Uterus (tissue), 4 donors: ENCODE data around the gene IL6R. TPM values are rescaled to one million over a fixed set of nuclear protein-coding genes. Genes with fewer than 3 reads are reported as not detected.

ENCODE experiments used
- DNase-seq, 2 donors: peaks; one replicate each; pipeline ENCODE4 v3.0.0-alpha.2; 2019 to 2020
- H3K27ac ChIP-seq, 2 donors: fragments of 200-600 bp; sonication (generic); 1 replicate in 1 of 2; 2 replicates in 1 of 2; pipeline ENCODE4 v1.5.1; 2016 to 2018
- H3K27me3 ChIP-seq, 2 donors: fragments of 200-600 bp; sonication (generic); one replicate each; pipeline ENCODE4 v1.5.1; 2018 to 2019; ENCODE audit warnings: control low read depth in 1 of 2
- H3K36me3 ChIP-seq, 2 donors: fragments of 200-600 bp; sonication (generic); one replicate each; pipeline ENCODE4 v1.5.1; 2019; ENCODE audit warnings: control low read depth in 1 of 2
- H3K4me1 ChIP-seq, 2 donors: fragments of 200-600 bp; sonication (generic); one replicate each; pipeline ENCODE4 v1.5.1; 2018 to 2019; ENCODE audit warnings: control low read depth in 1 of 2
- H3K4me3 ChIP-seq, 2 donors: fragments of 200-600 bp; sonication (generic); 1 replicate in 1 of 2; 2 replicates in 1 of 2; pipeline ENCODE4 v1.5.1; 2018 to 2019; ENCODE audit warnings: mild to moderate bottlenecking in 1 of 2
- H3K9me3 ChIP-seq, 2 donors: fragments of 200-600 bp; sonication (generic); one replicate each; pipeline ENCODE4 v1.5.1; 2019; ENCODE audit warnings: control low read depth in 1 of 2
- CTCF ChIP-seq, 4 experiments: fragments of 200-600 bp in 2 of 4; fragments of 450-650 bp in 2 of 4; sonication (generic) in 2 of 4; IDR thresholded peaks; one replicate each; pipeline ENCODE4 v1.5.1; 2016 to 2019; ENCODE audit warnings: antibody characterized with exemption in 4 of 4, mild to moderate bottlenecking in 2 of 4, moderate library complexity in 1 of 4
- POLR2A ChIP-seq, 2 donors: fragments of 450-650 bp; IDR thresholded peaks; one replicate each; pipeline ENCODE4 v1.6.1; 2016; ENCODE audit warnings: antibody characterized with exemption in 2 of 2, mild to moderate bottlenecking in 1 of 2, moderate library complexity in 1 of 2
- intact Hi-C: fragments of 100-400 bp; cut with DNase I; formaldehyde crosslinking; loops from one replicate; pipeline ENCODE4 v1.15.1; 2023; ENCODE audit warnings: low total_unique reads
- total RNA-seq, 4 donors: library from RNA; depleted of rRNA in 3 of 4; stranded (reverse); fragments of >200 nt in 3 of 4; gene quantifications; one replicate each; pipeline versions ENCODE4 v1.1.0 to v1.2.4, GENCODE V29; 2014 to 2023
- donor health status: DM: yes; HTN: yes; CAD: no.

Gene IL6R
- total RNA-seq, 4 donors from 2014 or later = 9.7 to 28.2 (median 17.1) TPM

GRCh38 chr1:154403983-154404382 is 1.2 kb upstream of the IL6R start:
- Histone ChIP-seq H3K27ac (peak overlapping the region in 1 of 2 donors; percentile 98), H3K4me3 (no peak overlapping the region), H3K9me3 (no peaks in the 10 kb centered on the region), H3K4me1 (peaks cover 15 to 16% of the 10 kb centered on the region in 2 donors), H3K27me3 (no peaks in the 10 kb centered on the region), H3K36me3 (no peaks in the 10 kb centered on the region)
- TF ChIP-seq CTCF (IDR thresholded peaks at IDR 0.05) (no peak), POLR2A (IDR thresholded peaks at IDR 0.05) (no peak)
- intact Hi-C loops = no loop called here
- DNase-seq = no peak

GRCh38 chr1:154404511-154404931 is 622 bp upstream of the IL6R start:
- peak overlapping the region; percentile 51 to 90 for H3K4me3 ChIP-seq
- H3K27ac ChIP-seq = peak overlapping the region; percentile 96 to 98
- intact Hi-C loops = no loop called here

GRCh38 chr1:154405747-154406571 is 816 bp downstream of the IL6R start:
- H3K4me1 ChIP-seq = peaks cover 15 to 16% of the 10 kb centered on the region in 2 donors
- TF ChIP-seq CTCF (IDR thresholded peaks at IDR 0.05) (peak; percentile 23 to 59 (median 40)), POLR2A (IDR thresholded peaks at IDR 0.05) (peak; percentile 19)
- intact Hi-C loops = no loop called here
- peak overlapping the region; percentile 96 to 98 for H3K27ac ChIP-seq
- H3K27me3 ChIP-seq = no peaks in the 10 kb centered on the region
- DNase-seq = peak; percentile 72 to 78
- H3K36me3 ChIP-seq = no peaks in the 10 kb centered on the region
- H3K4me3 ChIP-seq = peak overlapping the region; percentile 51 to 90
- H3K9me3 ChIP-seq = no peaks in the 10 kb centered on the region

More at GRCh38 chr1:154404511-154404931, 622 bp upstream of the IL6R start:
- H3K36me3 ChIP-seq = no peaks in the 10 kb centered on the region
- no peak for DNase-seq
- TF ChIP-seq CTCF (IDR thresholded peaks at IDR 0.05) (no peak), POLR2A (IDR thresholded peaks at IDR 0.05) (no peak)
- no peaks in the 10 kb centered on the region for H3K9me3 ChIP-seq
- H3K4me1 ChIP-seq = peaks cover 15 to 16% of the 10 kb centered on the region in 2 donors
- H3K27me3 ChIP-seq = no peaks in the 10 kb centered on the region

- peaks cover 15 to 16% of the 10 kb centered on the region in 2 donors for H3K4me1 ChIP-seq
- H3K4me3 ChIP-seq = peak overlapping the region; percentile 51 to 90
- H3K36me3 ChIP-seq = no peaks in the 10 kb centered on the region
- TF ChIP-seq POLR2A (IDR thresholded peaks at IDR 0.05) = no peak
- TF ChIP-seq CTCF (IDR thresholded peaks at IDR 0.05) = no peak
- H3K27me3 ChIP-seq = no peaks in the 10 kb centered on the region
- DNase-seq = no peak
- H3K9me3 ChIP-seq = no peaks in the 10 kb centered on the region
- H3K27ac ChIP-seq = peak overlapping the region; percentile 96 to 98
- intact Hi-C loops = no loop called here
These were observed 1.4 kb downstream of the IL6R start for GRCh38 chr1:154406572-154406879.

- peaks cover 15 to 16% of the 10 kb centered on the region in 2 donors for H3K4me1 ChIP-seq
- peak overlapping the region in 1 of 2 donors; percentile 90 for H3K4me3 ChIP-seq
- intact Hi-C loops = no loop called here
- peak overlapping the region; percentile 96 to 98 for H3K27ac ChIP-seq
- no peaks in the 10 kb centered on the region for H3K27me3 ChIP-seq
- no peaks in the 10 kb centered on the region for H3K9me3 ChIP-seq
- DNase-seq = no peak
- TF ChIP-seq POLR2A (IDR thresholded peaks at IDR 0.05) = no peak
- TF ChIP-seq CTCF (IDR thresholded peaks at IDR 0.05) = no peak
- H3K36me3 ChIP-seq = no peaks in the 10 kb centered on the region
These were observed 1.7 kb downstream of the IL6R start for GRCh38 chr1:154406886-154407197.
